Stromal cell of bone marrow (primary cell): ENCODE data around the gene LARP7.
"Not testable (repeated sequence)": the region's sequence is repeated elsewhere in the genome, so short reads cannot be mapped to it uniquely, and the experiment has no call there.

Experiments
- DNase-seq: peaks from one replicate; pipeline ENCODE4 v3.0.0-alpha.2; 2012; ENCODE audit warnings: low read depth

LARP7 gene

GRCh38 chr4:112650332-112650731 is 13.4 kb downstream of the LARP7 start:
- no peak for DNase-seq

GRCh38 chr4:112651641-112652040 is 14.7 kb downstream of the LARP7 start:
- DNase-seq, result no peak

- DNase-seq, result no peak
Observed at GRCh38 chr4:112652216-112652615, 15.3 kb downstream of the LARP7 start.

- no peak for DNase-seq
Observed at GRCh38 chr4:112655270-112655669, 18.3 kb downstream of the LARP7 start.

- not testable (repeated sequence) for DNase-seq
Observed at GRCh38 chr4:112656115-112656514, 19.2 kb downstream of the LARP7 start.

- no peak for DNase-seq
Observed at GRCh38 chr4:112664611-112665010, 27.7 kb downstream of the LARP7 start.

GRCh38 chr4:112668131-112668530 is 31.2 kb downstream of the LARP7 start:
- DNase-seq, result no peak

GRCh38 chr4:112673076-112673475 is 36.1 kb downstream of the LARP7 start:
- no peak for DNase-seq

- DNase-seq, result no peak
Observed at GRCh38 chr4:112673686-112674085, 36.7 kb downstream of the LARP7 start.

GRCh38 chr4:112674376-112674775 is 37.4 kb downstream of the LARP7 start:
- no peak for DNase-seq

GRCh38 chr4:112677519-112678091 is 40.7 kb downstream of the LARP7 start:
- DNase-seq, result no peak

- no peak for DNase-seq
Observed at GRCh38 chr4:112680996-112681395, 44.1 kb downstream of the LARP7 start.

- DNase-seq, result no peak
Observed at GRCh38 chr4:112693507-112693906, 56.6 kb downstream of the LARP7 start.

- DNase-seq, result no peak
Observed at GRCh38 chr4:112700679-112701078, 63.7 kb downstream of the LARP7 start.

- no peak for DNase-seq
Observed at GRCh38 chr4:112702892-112703291, 65.9 kb downstream of the LARP7 start.

GRCh38 chr4:112704322-112704721 is 67.4 kb downstream of the LARP7 start:
- DNase-seq, result no peak

- DNase-seq, result peak; percentile 35
Observed at GRCh38 chr4:112704991-112705845, 68.3 kb downstream of the LARP7 start.

- DNase-seq, result not testable (repeated sequence)
Observed at GRCh38 chr4:112705891-112706839, 69.2 kb downstream of the LARP7 start.

GRCh38 chr4:112706840-112707207 is 69.9 kb downstream of the LARP7 start:
- no peak for DNase-seq
